GM21515 (cell line): ENCODE measurements around the gene ARMC2.
A peak's percentile ranks its signal among the peaks of the same experiment; 100 is the strongest.
"Not testable (repeated sequence)": the region's sequence is repeated elsewhere in the genome, so short reads cannot be mapped to it uniquely, and the experiment has no call there.

Experiments used
- ATAC-seq: cut with Tn5 transposase; IDR thresholded peaks from one replicate; pipeline ENCODE4 v1.9.1; 2021; ENCODE audit not compliant: unreplicated experiment

ARMC2 gene

GRCh38 chr6:108870357-108870756, 22.1 kb downstream of the ARMC2 start:
- ATAC-seq, result no peak

- ATAC-seq, result no peak
Observed at GRCh38 chr6:108872141-108872557, 23.9 kb downstream of the ARMC2 start.

- ATAC-seq, result no peak
Observed at GRCh38 chr6:108872575-108872974, 24.4 kb downstream of the ARMC2 start.

- ATAC-seq, result no peak
Observed at GRCh38 chr6:108873251-108873650, 25.0 kb downstream of the ARMC2 start.

- ATAC-seq, result no peak
Observed at GRCh38 chr6:108873971-108874370, 25.7 kb downstream of the ARMC2 start.

GRCh38 chr6:108874470-108875160, 26.4 kb downstream of the ARMC2 start:
- ATAC-seq, result peak; percentile 89

- peak; percentile 23 for ATAC-seq
Observed at GRCh38 chr6:108875161-108875555, 26.9 kb downstream of the ARMC2 start.

- ATAC-seq, result no peak
Observed at GRCh38 chr6:108877046-108877751, 29.0 kb downstream of the ARMC2 start.

GRCh38 chr6:108878942-108879341, 30.7 kb downstream of the ARMC2 start:
- ATAC-seq, result no peak

- ATAC-seq, result peak; percentile 91
Observed at GRCh38 chr6:108883172-108883571, 35.0 kb downstream of the ARMC2 start.

GRCh38 chr6:108884211-108885059, 36.2 kb downstream of the ARMC2 start:
- no peak for ATAC-seq

- ATAC-seq, result no peak
Observed at GRCh38 chr6:108888052-108888451, 39.8 kb downstream of the ARMC2 start.

- no peak for ATAC-seq
Observed at GRCh38 chr6:108888745-108889144, 40.5 kb downstream of the ARMC2 start.

GRCh38 chr6:108890898-108891297, 42.7 kb downstream of the ARMC2 start:
- not testable (repeated sequence) for ATAC-seq

- no peak for ATAC-seq
Observed at GRCh38 chr6:108895571-108895970, 47.3 kb downstream of the ARMC2 start.

GRCh38 chr6:108896111-108896661, 48.0 kb downstream of the ARMC2 start:
- peak; percentile 51 for ATAC-seq

GRCh38 chr6:108897371-108897770, 49.1 kb downstream of the ARMC2 start:
- no peak for ATAC-seq

- ATAC-seq, result no peak
Observed at GRCh38 chr6:108902382-108902792, 54.2 kb downstream of the ARMC2 start.

GRCh38 chr6:108903796-108904195, 55.6 kb downstream of the ARMC2 start:
- ATAC-seq, result no peak

GRCh38 chr6:108904741-108905140, 56.5 kb downstream of the ARMC2 start:
- peak; percentile 97 for ATAC-seq
